ENCODE measurements around the gene IFT88. TPM values are rescaled to one million over a fixed set of nuclear protein-coding genes. Genes with fewer than 3 reads are reported as not detected.
"Not testable (repeated sequence)": the region's sequence is repeated elsewhere in the genome, so short reads cannot be mapped to it uniquely, and the experiment has no call there.

Gene IFT88
- total and polyA plus RNA-seq, 2 of the 4 experiments (the other 2 are of a cell fraction), result 5.5 to 8.6 TPM

GRCh38 chr13:20681481-20681880, 114.5 kb downstream of the IFT88 start:
- BruUV-seq (replicated peaks); H3K9me3 ChIP-seq (ENCODE audit: control insufficient read depth, insufficient read depth, low read length); H4K20me1 ChIP-seq (ENCODE audit: insufficient read depth, low read length); H4K8ac ChIP-seq (ENCODE audit: low read depth in 2 of 2, low read length in 2 of 2); H2BK15ac ChIP-seq (ENCODE audit: low read depth, low read length); H2BK20ac ChIP-seq (ENCODE audit: low read depth, low read length); H3K4me1 ChIP-seq (ENCODE audit: control insufficient read depth, insufficient read depth, low read length); in situ Hi-C loops (cut with MboI; ENCODE audit: low sequenced_read_pairs); H2AK9ac ChIP-seq (replicated peaks; ENCODE audit: low read depth, low read length, poor library complexity); H3K36me3 ChIP-seq (ENCODE audit: control insufficient read depth, insufficient read depth, low read length); H3K4ac ChIP-seq (ENCODE audit: low read depth, low read length); H3K27ac ChIP-seq (ENCODE audit: insufficient read depth, low read length); H3K27me3 ChIP-seq (ENCODE audit: control insufficient read depth, insufficient read depth, low read length); H3K9me1 ChIP-seq (ENCODE audit: insufficient read depth, low read length); H4K5ac ChIP-seq (ENCODE audit: low read depth, low read length); POLR2A ChIA-PET (ENCODE audit: unreplicated experiment); H3K9ac ChIP-seq (ENCODE audit: low read depth, low read length); H2AFZ ChIP-seq (replicated peaks; ENCODE audit: low read length, poor library complexity); H2BK5ac ChIP-seq (ENCODE audit: low read depth, low read length, poor library complexity, severe bottlenecking); H2BK120ac ChIP-seq (ENCODE audit: low read depth, low read length); H3K23ac ChIP-seq (ENCODE audit: low read depth, low read length); H3K56ac ChIP-seq (ENCODE audit: extremely low read depth, insufficient read depth, low read length); H3K14ac ChIP-seq (replicated peaks; ENCODE audit: low read depth, low read length); H2AK5ac ChIP-seq (ENCODE audit: low read depth, low read length); H4K91ac ChIP-seq (ENCODE audit: insufficient read depth, low read depth, low read length); H3K79me1 ChIP-seq (ENCODE audit: low read depth in 1 of 2, low read length in 2 of 2); H3K4me3 ChIP-seq (ENCODE audit: insufficient read depth, low read depth, low read length); dilution Hi-C loops (cut with HindIII; ENCODE audit: low sequenced_read_pairs, unreplicated experiment); H3K18ac ChIP-seq (ENCODE audit: low read depth, low read length); intact Hi-C loops (cut with micrococcal nuclease): not testable (repeated sequence)
- H3K4me2 ChIP-seq (ENCODE audit: low read depth, low read length), result peak overlapping the region; percentile 69; the same call in 1 of the 2 replicates
- WGBS, 2 experiments (ENCODE audit: extremely low coverage in 2 of 2, insufficient read length in 1 of 2), result 39% methylated on average over 2 of the region's 5 CpGs; no CpG with 5 or more reads in 1 of the 2 experiments
- DNase-seq (peak; percentile 86), ATAC-seq (ENCODE audit: low read depth) (peak; percentile 92)
- CTCF ChIA-PET, result interaction anchor here (1.0 kb wide), 1 partner anchor 44 kb away, joined by 3 read pairs; no protein-coding TSS in a partner anchor

All from IMR-90 (cell line).